CD4-positive, alpha-beta memory T cell (primary cell): ENCODE data around the gene MLH3. TPM values are rescaled to one million over a fixed set of nuclear protein-coding genes. Genes with fewer than 3 reads are reported as not detected.

ENCODE experiments used
- CTCF ChIA-PET: fragments of 350-600 bp; sonication (Branson Sonifier 250); formaldehyde crosslinking; loops from one replicate; lab custom pipeline; 2021; ENCODE audit warnings: inconsistent platforms; ENCODE audit not compliant: partially characterized antibody; lab: Charles Lee
- POLR2A ChIA-PET: fragments of 350-600 bp; sonication (Branson Sonifier 250); formaldehyde crosslinking; loops from one replicate; lab custom pipeline; 2021; ENCODE audit not compliant: partially characterized antibody; lab: Charles Lee
- DNase-seq, 5 donors: peaks; one replicate each; pipeline versions ENCODE4 v3.0.0 to v3.0.0-alpha.2; 2020 to 2022; ENCODE audit warnings: mixed read lengths in 1 of 5
- H3K27ac ChIP-seq: one replicate; pipeline ENCODE4 v1.7.0; 2013; ENCODE audit warnings: low read depth, low read length
- H3K27me3 ChIP-seq: 2 replicates; pipeline ENCODE4 v1.7.0; 2013; ENCODE audit warnings: mild to moderate bottlenecking, low read length, moderate library complexity; ENCODE audit not compliant: insufficient read depth
- H3K36me3 ChIP-seq: 2 replicates; pipeline ENCODE4 v1.7.0; 2013; ENCODE audit warnings: mild to moderate bottlenecking, low read length, moderate library complexity; ENCODE audit not compliant: insufficient read depth
- H3K4me1 ChIP-seq: 2 replicates; pipeline ENCODE4 v1.7.0; 2013; ENCODE audit warnings: mild to moderate bottlenecking, low read length, moderate library complexity; ENCODE audit not compliant: insufficient read depth
- H3K4me3 ChIP-seq, 2 donors: one replicate each; pipeline ENCODE4 v1.7.0; 2013; ENCODE audit warnings: low read length in 2 of 2, mild to moderate bottlenecking in 1 of 2
- H3K9me3 ChIP-seq, 2 donors: one replicate each; pipeline ENCODE4 v1.7.0; 2013; ENCODE audit warnings: low read length in 2 of 2, control low read depth in 1 of 2; ENCODE audit not compliant: control insufficient read depth in 1 of 2
- H3K27ac Mint-ChIP-seq, 7 donors: one replicate each; pipeline ENCODE4 v1.8.0; 2020 to 2021; ENCODE audit warnings: mixed read lengths in 7 of 7, mild to moderate bottlenecking in 6 of 7, inconsistent platforms in 3 of 7, moderate library complexity in 3 of 7
- H3K27me3 Mint-ChIP-seq, 2 donors: one replicate each; pipeline ENCODE4 v1.8.0; 2020 to 2021; ENCODE audit warnings: mixed read lengths in 2 of 2
- H3K36me3 Mint-ChIP-seq, 2 donors: one replicate each; pipeline ENCODE4 v1.8.0; 2020 to 2021; ENCODE audit warnings: mixed read lengths in 2 of 2, inconsistent platforms in 1 of 2, mild to moderate bottlenecking in 1 of 2
- H3K4me1 Mint-ChIP-seq, 4 donors: one replicate each; pipeline ENCODE4 v1.8.0; 2020 to 2021; ENCODE audit warnings: mixed read lengths in 4 of 4, mild to moderate bottlenecking in 1 of 4
- H3K4me3 Mint-ChIP-seq, 8 donors: one replicate each; pipeline ENCODE4 v1.8.0; 2020 to 2021; ENCODE audit warnings: mixed read lengths in 8 of 8, mild to moderate bottlenecking in 7 of 8, moderate library complexity in 6 of 8, inconsistent platforms in 3 of 8
- H3K9me3 Mint-ChIP-seq, 8 donors: one replicate each; pipeline ENCODE4 v1.8.0; 2020 to 2021; ENCODE audit warnings: mixed read lengths in 8 of 8, mild to moderate bottlenecking in 5 of 8, inconsistent platforms in 3 of 8, moderate library complexity in 1 of 8
- intact Hi-C: fragments of 100-400 bp; cut with micrococcal nuclease; formaldehyde crosslinking; loops from one replicate; pipeline ENCODE4 v1.15.1; 2023
- polyA plus RNA-seq, 2 donors: library from polyadenylated mRNA; unstranded; fragments of 300-500 nt; fragmentation: Illumina TruSeq; gene quantifications; one replicate each; pipeline ENCODE4 v1.2.3, GENCODE V29; 2021
- total RNA-seq, 2 experiments: library from RNA; stranded (reverse); gene quantifications; one replicate each; pipeline ENCODE4 v1.2.3, GENCODE V29; 2021

The MLH3 gene
- total and polyA plus RNA-seq, 4 experiments from 2014 or later: 3.9 to 26.8 (median 18.8) TPM

GRCh38 chr14:75081660-75082229 is 30.5 kb upstream of the MLH3 start:
- Mint-ChIP-seq H3K36me3 (peaks cover 37 to 48% of the 10 kb centered on the region in 2 donors), H3K9me3 (no peaks in the 10 kb centered on the region), H3K4me3 (no peak overlapping the region), H3K4me1 (no peaks in the 10 kb centered on the region), H3K27ac (peak overlapping the region in 1 of 7 donors; percentile 65), H3K27me3 (no peaks in the 10 kb centered on the region)
- Histone ChIP-seq H3K27ac (no peak overlapping the region), H3K27me3 (no peaks in the 10 kb centered on the region), H3K4me1 (no peaks in the 10 kb centered on the region), H3K36me3 (peaks cover 26% of the 10 kb centered on the region), H3K9me3 (no peaks in the 10 kb centered on the region), H3K4me3 (no peak overlapping the region)
- ChIA-PET POLR2A (no interaction called here), CTCF (no interaction called here)
- intact Hi-C loops: no loop called here
- no peak for DNase-seq

- intact Hi-C loops: no loop called here
- no peak overlapping the region for H3K27ac ChIP-seq
- Mint-ChIP-seq H3K4me3 (no peak overlapping the region), H3K36me3 (peaks cover 21 to 31% of the 10 kb centered on the region in 2 donors), H3K9me3 (no peaks in the 10 kb centered on the region), H3K27ac (no peak overlapping the region), H3K27me3 (no peaks in the 10 kb centered on the region), H3K4me1 (peaks cover 0 to 1% (median 0%) of the 10 kb centered on the region in 4 donors)
- no peaks in the 10 kb centered on the region for H3K4me1 ChIP-seq
- no peaks in the 10 kb centered on the region for H3K27me3 ChIP-seq
- no peak overlapping the region for H3K4me3 ChIP-seq
- POLR2A ChIA-PET: interaction anchor here (2.4 kb wide), 1 partner anchor 10 kb away, joined by 8 read pairs; the partner anchor contains the start of gene ZC2HC1C
- DNase-seq: no peak
- peaks cover 16% of the 10 kb centered on the region for H3K36me3 ChIP-seq
- CTCF ChIA-PET: interaction anchor here (0.7 to 1.4 kb wide), 4 partner anchors 9 to 218 kb away, joined by 3 to 4 read pairs (median 3); no protein-coding TSS in a partner anchor
- H3K9me3 ChIP-seq: no peaks in the 10 kb centered on the region
Measured at GRCh38 chr14:75079521-75079920, 28.3 kb upstream of the MLH3 start.

GRCh38 chr14:75077794-75078193 is 26.5 kb upstream of the MLH3 start:
- CTCF ChIA-PET: interaction anchor here (1.2 kb wide), 1 partner anchor 15 kb away, joined by 3 read pairs; no protein-coding TSS in a partner anchor
- H3K27ac Mint-ChIP-seq: peak overlapping the region in 1 of 7 donors; percentile 37

GRCh38 chr14:75070383-75070782 is 19.1 kb upstream of the MLH3 start:
- Mint-ChIP-seq H3K9me3 (no peaks in the 10 kb centered on the region), H3K4me3 (peak overlapping the region in 5 of 8 donors; percentile 21 to 75 (median 32)), H3K4me1 (peaks cover 0 to 8% (median 1%) of the 10 kb centered on the region in 4 donors), H3K27ac (no peak overlapping the region), H3K36me3 (no peaks in the 10 kb centered on the region), H3K27me3 (no peaks in the 10 kb centered on the region)
- ChIA-PET POLR2A (interaction anchor here (0.5 to 3.1 kb wide), 7 partner anchors 8 to 70 kb away, joined by 3 to 16 read pairs (median 4); partner anchors contain the start of gene EIF2B2), CTCF (interaction anchor here (1.2 to 2.5 kb wide), 3 partner anchors 18 to 210 kb away, joined by 4 to 10 read pairs (median 8); no protein-coding TSS in a partner anchor)
- Histone ChIP-seq H3K27ac (no peak overlapping the region), H3K9me3 (no peaks in the 10 kb centered on the region), H3K4me3 (no peak overlapping the region), H3K4me1 (peaks cover 13% of the 10 kb centered on the region), H3K36me3 (no peaks in the 10 kb centered on the region), H3K27me3 (no peaks in the 10 kb centered on the region)
- DNase-seq: no peak
- intact Hi-C loops: no loop called here

More at GRCh38 chr14:75077794-75078193, 26.5 kb upstream of the MLH3 start:
- Histone ChIP-seq H3K4me3 (no peak overlapping the region), H3K9me3 (no peaks in the 10 kb centered on the region), H3K27me3 (no peaks in the 10 kb centered on the region), H3K27ac (no peak overlapping the region), H3K36me3 (peaks cover under 1% of the 10 kb centered on the region), H3K4me1 (no peaks in the 10 kb centered on the region)
- intact Hi-C loops: no loop called here
- peaks cover 6 to 15% of the 10 kb centered on the region in 2 donors for H3K36me3 Mint-ChIP-seq
- POLR2A ChIA-PET: interaction anchor here (1.1 to 2.4 kb wide), 2 partner anchors 8 to 14 kb away, joined by 3 to 8 read pairs; partner anchors contain the start of genes ACYP1 and ZC2HC1C
- no peak for DNase-seq
- no peaks in the 10 kb centered on the region for H3K27me3 Mint-ChIP-seq
- H3K9me3 Mint-ChIP-seq: no peaks in the 10 kb centered on the region
- no peak overlapping the region for H3K4me3 Mint-ChIP-seq
- H3K4me1 Mint-ChIP-seq: peaks cover 0 to 1% (median 0%) of the 10 kb centered on the region in 4 donors

GRCh38 chr14:75069811-75070145 is 18.5 kb upstream of the MLH3 start:
- Mint-ChIP-seq H3K27ac (peak overlapping the region in 6 of 7 donors; percentile 18 to 89 (median 74)), H3K9me3 (no peaks in the 10 kb centered on the region), H3K36me3 (no peaks in the 10 kb centered on the region), H3K4me3 (peak overlapping the region in 5 of 8 donors; percentile 54 to 75 (median 73)), H3K27me3 (no peaks in the 10 kb centered on the region), H3K4me1 (peaks cover under 1 to 8% (median 3%) of the 10 kb centered on the region in 4 donors)
- ChIA-PET POLR2A (interaction anchor here (0.6 to 3.1 kb wide), 10 partner anchors 9 to 160 kb away, joined by 3 to 16 read pairs (median 4); partner anchors contain the start of genes EIF2B2, MLH3 and NEK9), CTCF (interaction anchor here (0.8 to 2.5 kb wide), 2 partner anchors 122 to 209 kb away, joined by 3 to 8 read pairs; no protein-coding TSS in a partner anchor)
- H3K27ac ChIP-seq: peak overlapping the region; percentile 32
- DNase-seq: no peak
- H3K4me1 ChIP-seq: peaks cover 13% of the 10 kb centered on the region
- no peaks in the 10 kb centered on the region for H3K9me3 ChIP-seq
- intact Hi-C loops: loop anchor here (1.0 kb wide), 1 partner anchor 67 kb away; the partner anchor contains the start of gene EIF2B2
- H3K36me3 ChIP-seq: no peaks in the 10 kb centered on the region
- peak overlapping the region in 1 of 2 donors; percentile 58 for H3K4me3 ChIP-seq
- H3K27me3 ChIP-seq: no peaks in the 10 kb centered on the region

GRCh38 chr14:75069121-75069810 is 18.0 kb upstream of the MLH3 start, which contains the start of gene ZC2HC1C:
TSS of gene ZC2HC1C (plus strand) at chr14:75069641. CDS start at chr14:75070574, 933 bp downstream.
- no peaks in the 10 kb centered on the region for H3K36me3 Mint-ChIP-seq
- peak within 1 kb of the TSS in 6 of 8 donors; percentile 22 to 75 (median 71) for H3K4me3 Mint-ChIP-seq
- peak within 1 kb of the TSS in 1 of 2 donors; percentile 58 for H3K4me3 ChIP-seq
- intact Hi-C loops: loop anchor here (1.0 kb wide), 1 partner anchor 67 kb away; the partner anchor contains the start of gene EIF2B2
- ChIA-PET POLR2A (interaction anchor here (0.6 to 3.1 kb wide), 9 partner anchors 9 to 160 kb away, joined by 3 to 16 read pairs (median 5); partner anchors contain the start of genes EIF2B2, MLH3 and NEK9), CTCF (interaction anchor here (0.8 kb wide), 1 partner anchor 122 kb away, joined by 3 read pairs; no protein-coding TSS in a partner anchor)
- no peaks in the 10 kb centered on the region for H3K9me3 ChIP-seq
- peaks cover 14% of the 10 kb centered on the region for H3K4me1 ChIP-seq
- no peaks in the 10 kb centered on the region for H3K27me3 Mint-ChIP-seq
- no peaks in the 10 kb centered on the region for H3K36me3 ChIP-seq
- peak within 1 kb of the TSS; percentile 32 for H3K27ac ChIP-seq
- peak within 1 kb of the TSS in 6 of 7 donors; percentile 18 to 89 (median 74) for H3K27ac Mint-ChIP-seq
- H3K27me3 ChIP-seq: no peaks in the 10 kb centered on the region
- peaks cover 3 to 9% (median 6%) of the 10 kb centered on the region in 4 donors for H3K4me1 Mint-ChIP-seq
- DNase-seq: peak; percentile 37 to 51 (median 41)
- H3K9me3 Mint-ChIP-seq: no peaks in the 10 kb centered on the region
